Pons (tissue), 1 donor: ENCODE data around the gene ANHX.

Experiments used
- DNase-seq: peaks from one replicate; pipeline ENCODE4 v3.0.0-alpha.2; 2016; ENCODE audit warnings: low spot score

ANHX gene

GRCh38 chr12:133202493-133203343 is 33.0 kb downstream of the ANHX start:
- no peak for DNase-seq

GRCh38 chr12:133201888-133202287 is 33.8 kb downstream of the ANHX start:
- DNase-seq: no peak

- DNase-seq: no peak
Measured at GRCh38 chr12:133192847-133193246, 42.8 kb downstream of the ANHX start.

GRCh38 chr12:133190176-133190575 is 45.5 kb downstream of the ANHX start:
- no peak for DNase-seq

- DNase-seq: peak; percentile 84
Measured at GRCh38 chr12:133181238-133181959, 54.3 kb downstream of the ANHX start, which contains the start of gene ZNF268. ZNF268 (plus strand) TSS chr12:133181495; CDS start chr12:133181998, 503 bp downstream.

GRCh38 chr12:133180669-133181068 is 55.0 kb downstream of the ANHX start:
- DNase-seq: no peak

- no peak for DNase-seq
Measured at GRCh38 chr12:133174901-133175300, 60.8 kb downstream of the ANHX start.

- DNase-seq: no peak
Measured at GRCh38 chr12:133172491-133172890, 63.2 kb downstream of the ANHX start.
